HepG2 (cell line): ENCODE data around the gene ADRA2B.
"Not testable (repeated sequence)": the region's sequence is repeated elsewhere in the genome, so short reads cannot be mapped to it uniquely, and the experiment has no call there.

Experiments
- EZH2 ChIP-seq: conservative IDR thresholded peaks from 2 replicates; pipeline ENCODE4 v1.6.1; 2012; ENCODE audit warnings: mild to moderate bottlenecking, low read depth, low read length, moderate library complexity
- TF ChIP-seq, protein P1 (sequence below): sonication (generic); formaldehyde crosslinking; IDR thresholded peaks from 2 replicates; pipeline ENCODE4 v1.5.1; 2020; ENCODE audit warnings: missing genetic modification reagents, mild to moderate bottlenecking, borderline replicate concordance
- TF ChIP-seq, protein P2 (sequence below): sonication (generic); formaldehyde crosslinking; IDR thresholded peaks from 2 replicates; pipeline ENCODE4 v1.5.0; 2020; ENCODE audit warnings: mild to moderate bottlenecking, missing genetic modification reagents, moderate library complexity

DNA sequence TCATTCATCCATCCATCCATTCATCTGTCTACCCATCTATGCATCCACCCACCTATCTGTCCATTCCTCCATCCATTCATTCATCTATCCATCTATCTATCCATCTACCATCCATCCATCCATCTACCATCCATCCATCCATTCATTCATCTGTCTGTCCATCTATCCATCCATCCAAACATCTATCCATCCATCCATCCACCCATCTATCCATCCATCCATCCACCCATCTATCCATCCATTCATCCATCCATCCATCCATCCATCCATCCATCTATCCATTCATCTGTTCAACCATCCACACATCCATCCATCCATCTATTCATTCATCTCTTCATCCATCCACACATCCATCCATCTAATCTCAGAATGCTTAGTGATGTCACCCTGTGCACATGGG, 51.6 kb downstream of the ADRA2B start:
- TF ChIP-seq, protein P1, sequence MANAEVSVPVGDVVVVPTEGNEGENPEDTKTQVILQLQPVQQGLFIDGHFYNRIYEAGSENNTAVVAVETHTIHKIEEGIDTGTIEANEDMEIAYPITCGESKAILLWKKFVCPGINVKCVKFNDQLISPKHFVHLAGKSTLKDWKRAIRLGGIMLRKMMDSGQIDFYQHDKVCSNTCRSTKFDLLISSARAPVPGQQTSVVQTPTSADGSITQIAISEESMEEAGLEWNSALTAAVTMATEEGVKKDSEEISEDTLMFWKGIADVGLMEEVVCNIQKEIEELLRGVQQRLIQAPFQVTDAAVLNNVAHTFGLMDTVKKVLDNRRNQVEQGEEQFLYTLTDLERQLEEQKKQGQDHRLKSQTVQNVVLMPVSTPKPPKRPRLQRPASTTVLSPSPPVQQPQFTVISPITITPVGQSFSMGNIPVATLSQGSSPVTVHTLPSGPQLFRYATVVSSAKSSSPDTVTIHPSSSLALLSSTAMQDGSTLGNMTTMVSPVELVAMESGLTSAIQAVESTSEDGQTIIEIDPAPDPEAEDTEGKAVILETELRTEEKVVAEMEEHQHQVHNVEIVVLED, result not testable (repeated sequence)
- TF ChIP-seq, protein P2, sequence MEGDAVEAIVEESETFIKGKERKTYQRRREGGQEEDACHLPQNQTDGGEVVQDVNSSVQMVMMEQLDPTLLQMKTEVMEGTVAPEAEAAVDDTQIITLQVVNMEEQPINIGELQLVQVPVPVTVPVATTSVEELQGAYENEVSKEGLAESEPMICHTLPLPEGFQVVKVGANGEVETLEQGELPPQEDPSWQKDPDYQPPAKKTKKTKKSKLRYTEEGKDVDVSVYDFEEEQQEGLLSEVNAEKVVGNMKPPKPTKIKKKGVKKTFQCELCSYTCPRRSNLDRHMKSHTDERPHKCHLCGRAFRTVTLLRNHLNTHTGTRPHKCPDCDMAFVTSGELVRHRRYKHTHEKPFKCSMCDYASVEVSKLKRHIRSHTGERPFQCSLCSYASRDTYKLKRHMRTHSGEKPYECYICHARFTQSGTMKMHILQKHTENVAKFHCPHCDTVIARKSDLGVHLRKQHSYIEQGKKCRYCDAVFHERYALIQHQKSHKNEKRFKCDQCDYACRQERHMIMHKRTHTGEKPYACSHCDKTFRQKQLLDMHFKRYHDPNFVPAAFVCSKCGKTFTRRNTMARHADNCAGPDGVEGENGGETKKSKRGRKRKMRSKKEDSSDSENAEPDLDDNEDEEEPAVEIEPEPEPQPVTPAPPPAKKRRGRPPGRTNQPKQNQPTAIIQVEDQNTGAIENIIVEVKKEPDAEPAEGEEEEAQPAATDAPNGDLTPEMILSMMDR (CRISPR knock-in tag), result not testable (repeated sequence)
- TF ChIP-seq EZH2, result not testable (repeated sequence)
